Naive thymus-derived CD4-positive, alpha-beta T cell (primary cell): ENCODE measurements around the gene HIRIP3. TPM values are rescaled to one million over a fixed set of nuclear protein-coding genes. Genes with fewer than 3 reads are reported as not detected.

ENCODE experiments used
- ATAC-seq: fragments of 150-1000 bp; cut with Tn5 transposase; 2 replicates; pipeline ENCODE4 v1.10.0; 2021; ENCODE audit warnings: mild to moderate bottlenecking, moderate library complexity
- CTCF ChIA-PET: fragments of 350-600 bp; sonication (Branson Sonifier 250); formaldehyde crosslinking; loops from one replicate; lab custom pipeline; 2021; ENCODE audit warnings: antibody characterized with exemption; lab: Charles Lee
- POLR2A ChIA-PET: fragments of 350-600 bp; sonication (Branson Sonifier 250); formaldehyde crosslinking; loops from one replicate; lab custom pipeline; 2021; ENCODE audit warnings: antibody characterized with exemption, inconsistent platforms; lab: Charles Lee
- DNase-seq, 9 donors: peaks; one replicate each; pipeline versions ENCODE4 v3.0.0 to v3.0.0-alpha.2; 2020 to 2022; ENCODE audit warnings: mixed read lengths in 1 of 9
- H3K27ac ChIP-seq: one replicate; pipeline ENCODE4 v1.7.0; 2013; ENCODE audit warnings: mild to moderate bottlenecking, low read depth, low read length, moderate library complexity
- H3K27me3 ChIP-seq, 2 donors: one replicate each; pipeline ENCODE4 v1.7.0; 2013; ENCODE audit warnings: low read length in 2 of 2, mild to moderate bottlenecking in 2 of 2, moderate library complexity in 2 of 2; ENCODE audit not compliant: control insufficient read depth in 2 of 2, insufficient read depth in 2 of 2
- H3K36me3 ChIP-seq, 3 experiments: 1 replicate in 2 of 3; 2 replicates in 1 of 3; pipeline ENCODE4 v1.7.0; 2013; ENCODE audit warnings: low read length in 3 of 3, mild to moderate bottlenecking in 3 of 3, moderate library complexity in 1 of 3; ENCODE audit not compliant: insufficient read depth in 3 of 3, control insufficient read depth in 2 of 3
- H3K4me1 ChIP-seq, 2 donors: one replicate each; pipeline ENCODE4 v1.7.0; 2013; ENCODE audit warnings: low read length in 2 of 2, mild to moderate bottlenecking in 2 of 2, moderate library complexity in 1 of 2; ENCODE audit not compliant: control insufficient read depth in 2 of 2, insufficient read depth in 2 of 2
- H3K4me3 ChIP-seq: 2 replicates; pipeline ENCODE4 v1.7.0; 2013; ENCODE audit warnings: mild to moderate bottlenecking, low read length
- H3K9me3 ChIP-seq, 3 experiments: 1 replicate in 2 of 3; 2 replicates in 1 of 3; pipeline ENCODE4 v1.7.0; 2013; ENCODE audit warnings: low read length in 3 of 3; ENCODE audit not compliant: control insufficient read depth in 2 of 3
- H3K27ac Mint-ChIP-seq, 9 donors: one replicate each; pipeline ENCODE4 v1.8.0; 2020 to 2022; ENCODE audit warnings: mixed read lengths in 9 of 9, mild to moderate bottlenecking in 8 of 9, moderate library complexity in 5 of 9, inconsistent platforms in 2 of 9
- H3K27me3 Mint-ChIP-seq, 5 donors: one replicate each; pipeline ENCODE4 v1.8.0; 2021 to 2022; ENCODE audit warnings: mixed read lengths in 5 of 5, mild to moderate bottlenecking in 1 of 5
- H3K36me3 Mint-ChIP-seq, 5 donors: one replicate each; pipeline ENCODE4 v1.8.0; 2020 to 2022; ENCODE audit warnings: mixed read lengths in 5 of 5, mild to moderate bottlenecking in 3 of 5, inconsistent platforms in 1 of 5
- H3K4me1 Mint-ChIP-seq, 7 donors: one replicate each; pipeline ENCODE4 v1.8.0; 2020 to 2022; ENCODE audit warnings: mixed read lengths in 7 of 7, mild to moderate bottlenecking in 3 of 7, inconsistent platforms in 1 of 7
- H3K4me3 Mint-ChIP-seq, 10 donors: one replicate each; pipeline ENCODE4 v1.8.0; 2020 to 2022; ENCODE audit warnings: mild to moderate bottlenecking in 10 of 10, mixed read lengths in 10 of 10, moderate library complexity in 6 of 10, inconsistent platforms in 2 of 10
- H3K9me3 Mint-ChIP-seq, 11 donors: one replicate each; pipeline ENCODE4 v1.8.0; 2020 to 2022; ENCODE audit warnings: mixed read lengths in 11 of 11, mild to moderate bottlenecking in 4 of 11, inconsistent platforms in 1 of 11, moderate library complexity in 1 of 11
- intact Hi-C, 2 donors: fragments of 100-400 bp; cut with micrococcal nuclease; formaldehyde crosslinking; loops; one replicate each; pipeline ENCODE4 v1.15.1; 2023
- polyA plus RNA-seq, 2 donors: library from polyadenylated mRNA; unstranded; fragments of 300-500 nt; fragmentation: Illumina TruSeq; gene quantifications; one replicate each; pipeline ENCODE4 v1.2.3, GENCODE V29; 2021
- total RNA-seq, 6 experiments: library from RNA in 5 of 6; stranded (reverse) in 5 of 6; gene quantifications; 1 replicate in 5 of 6; 2 replicates in 1 of 6; pipeline ENCODE4 v1.2.3 and lab custom pipeline; 2021 to 2026

The HIRIP3 gene
- total and polyA plus RNA-seq, 7 experiments from 2014 or later, result 14.4 to 37.6 (median 21.5) TPM

GRCh38 chr16:29974291-29975133, 20.9 kb downstream of the HIRIP3 start:
- Histone ChIP-seq H3K4me3 (peak overlapping the region; percentile 98), H3K27ac (peak overlapping the region; percentile 78), H3K4me1 (peaks cover 20 to 23% of the 10 kb centered on the region in 2 donors), H3K36me3 (peaks cover 0 to 27% (median 2%) of the 10 kb centered on the region in 3 experiments), H3K9me3 (no peaks in the 10 kb centered on the region), H3K27me3 (no peaks in the 10 kb centered on the region)
- Mint-ChIP-seq H3K9me3 (peaks cover 0 to 2% (median 0%) of the 10 kb centered on the region in 11 donors), H3K4me3 (peak overlapping the region; percentile 80 to 97 (median 94)), H3K27ac (peak overlapping the region; percentile 77 to 92 (median 86)), H3K36me3 (peaks cover 2 to 20% (median 8%) of the 10 kb centered on the region in 5 donors), H3K4me1 (peaks cover 20 to 39% (median 37%) of the 10 kb centered on the region in 7 donors), H3K27me3 (no peaks in the 10 kb centered on the region)
- CTCF ChIA-PET, result interaction anchor here (1.8 kb wide), 1 partner anchor 19 kb away, joined by 4 read pairs; no protein-coding TSS in a partner anchor
- ATAC-seq (no peak), DNase-seq (peak in 3 of 9 donors; percentile 14 to 44 (median 27))
- POLR2A ChIA-PET, result interaction anchor here (0.8 to 6.4 kb wide), 11 partner anchors 8 to 184 kb away, joined by 3 to 79 read pairs (median 9); partner anchors contain the start of genes HIRIP3, INO80E, KCTD13 and KIF22
- intact Hi-C loops, result loop anchor here (5.0 to 10.0 kb wide), 2 partner anchors 167 to 430 kb away; partner anchors contain the start of genes MAZ (in 1 of the 2) and ZNF771 (in 1 of the 2)

GRCh38 chr16:29973384-29974246, 21.8 kb downstream of the HIRIP3 start, which contains the start of gene TAOK2:
Gene TAOK2, plus strand, starts transcription at chr16:29973868. Its CDS starts 3,905 bp downstream, at chr16:29977773.
- Histone ChIP-seq H3K4me3 (peak within 1 kb of the TSS; percentile 98), H3K4me1 (peaks cover 20 to 23% of the 10 kb centered on the region in 2 donors), H3K36me3 (peaks cover 0 to 22% (median 0%) of the 10 kb centered on the region in 3 experiments), H3K9me3 (no peaks in the 10 kb centered on the region), H3K27ac (peak within 1 kb of the TSS; percentile 78), H3K27me3 (no peaks in the 10 kb centered on the region)
- Mint-ChIP-seq H3K4me3 (peak within 1 kb of the TSS; percentile 80 to 97 (median 94)), H3K36me3 (peaks cover 3 to 20% (median 8%) of the 10 kb centered on the region in 5 donors), H3K27ac (peak within 1 kb of the TSS; percentile 77 to 93 (median 91)), H3K4me1 (peaks cover 23 to 39% (median 37%) of the 10 kb centered on the region in 7 donors), H3K27me3 (no peaks in the 10 kb centered on the region), H3K9me3 (peaks cover 0 to 2% (median 0%) of the 10 kb centered on the region in 11 donors)
- intact Hi-C loops, result loop anchor here (1.0 to 10.0 kb wide), 9 partner anchors 11 to 431 kb away; partner anchors contain the start of genes CDIPT (in 2 of the 2), INO80E (in 2 of the 2), KCTD13 (in 2 of the 2) and ASPHD1 (in 1 of the 2)
- ATAC-seq (peak; percentile 97), DNase-seq (peak; percentile 83 to 98 (median 89))
- ChIA-PET POLR2A (interaction anchor here (0.6 to 6.4 kb wide), 22 partner anchors 9 to 990 kb away, joined by 3 to 79 read pairs (median 4); partner anchors contain the start of genes ALDOA, CDIPT, HIRIP3 and INO80E), CTCF (interaction anchor here (0.7 to 1.8 kb wide), 5 partner anchors 13 to 99 kb away, joined by 3 to 8 read pairs (median 4); partner anchors contain the start of gene KCTD13)

- ATAC-seq, result no peak
- Mint-ChIP-seq H3K27ac (peak overlapping the region; percentile 64 to 93 (median 91)), H3K9me3 (peaks cover 0 to 2% (median 0%) of the 10 kb centered on the region in 11 donors), H3K4me3 (peak overlapping the region; percentile 80 to 97 (median 94)), H3K27me3 (no peaks in the 10 kb centered on the region), H3K36me3 (peaks cover 8 to 23% (median 14%) of the 10 kb centered on the region in 5 donors), H3K4me1 (peaks cover 23 to 43% (median 37%) of the 10 kb centered on the region in 7 donors)
- Histone ChIP-seq H3K4me1 (peaks cover 20 to 23% of the 10 kb centered on the region in 2 donors), H3K9me3 (no peaks in the 10 kb centered on the region), H3K4me3 (peak overlapping the region; percentile 98), H3K27ac (peak overlapping the region; percentile 78), H3K36me3 (peaks cover 0 to 22% (median 0%) of the 10 kb centered on the region in 3 experiments), H3K27me3 (no peaks in the 10 kb centered on the region)
- CTCF ChIA-PET, result interaction anchor here (0.6 to 1.8 kb wide), 7 partner anchors 13 to 1432 kb away, joined by 3 to 8 read pairs (median 3); partner anchors contain the start of gene KCTD13
- intact Hi-C loops, result loop anchor here (1.0 to 10.0 kb wide), 9 partner anchors 11 to 432 kb away; partner anchors contain the start of genes CDIPT (in 2 of the 2), INO80E (in 2 of the 2), KCTD13 (in 2 of the 2) and ASPHD1 (in 1 of the 2)
- POLR2A ChIA-PET, result interaction anchor here (0.6 to 6.4 kb wide), 21 partner anchors 11 to 990 kb away, joined by 3 to 79 read pairs (median 5); partner anchors contain the start of genes ALDOA, CDIPT, HIRIP3 and INO80E
- no peak for DNase-seq
Observed at GRCh38 chr16:29972992-29973383, 22.4 kb downstream of the HIRIP3 start.

- peaks cover 8 to 23% (median 14%) of the 10 kb centered on the region in 5 donors for H3K36me3 Mint-ChIP-seq
- H3K9me3 Mint-ChIP-seq, result peaks cover 0 to 2% (median 0%) of the 10 kb centered on the region in 11 donors
- Histone ChIP-seq H3K4me1 (peaks cover 20 to 23% of the 10 kb centered on the region in 2 donors), H3K27me3 (no peaks in the 10 kb centered on the region), H3K27ac (peak overlapping the region; percentile 78), H3K36me3 (peaks cover 0 to 20% (median 0%) of the 10 kb centered on the region in 3 experiments), H3K9me3 (no peaks in the 10 kb centered on the region), H3K4me3 (no peak overlapping the region)
- H3K27ac Mint-ChIP-seq, result peak overlapping the region; percentile 64 to 93 (median 91)
- intact Hi-C loops, result loop anchor here (5.0 to 10.0 kb wide), 2 partner anchors 165 to 432 kb away; partner anchors contain the start of genes MAZ (in 1 of the 2) and ZNF771 (in 1 of the 2)
- no peaks in the 10 kb centered on the region for H3K27me3 Mint-ChIP-seq
- H3K4me1 Mint-ChIP-seq, result peaks cover 23 to 43% (median 34%) of the 10 kb centered on the region in 7 donors
- no peak for DNase-seq
- ChIA-PET POLR2A (interaction anchor here (0.6 to 6.4 kb wide), 18 partner anchors 10 to 437 kb away, joined by 3 to 79 read pairs (median 4); partner anchors contain the start of genes ALDOA, KCTD13, PPP4C and TMEM219), CTCF (interaction anchor here (0.6 to 1.8 kb wide), 7 partner anchors 12 to 1432 kb away, joined by 3 to 8 read pairs (median 3); partner anchors contain the start of gene KCTD13)
- H3K4me3 Mint-ChIP-seq, result peak overlapping the region; percentile 40 to 97 (median 94)
- no peak for ATAC-seq
Observed at GRCh38 chr16:29972500-29972899, 22.9 kb downstream of the HIRIP3 start.

- no peak overlapping the region for H3K4me3 ChIP-seq
- H3K27ac ChIP-seq, result no peak overlapping the region
- no peaks in the 10 kb centered on the region for H3K9me3 ChIP-seq
- no peaks in the 10 kb centered on the region for H3K27me3 ChIP-seq
- H3K36me3 ChIP-seq, result peaks cover 0 to 18% (median 0%) of the 10 kb centered on the region in 3 experiments
- H3K9me3 Mint-ChIP-seq, result peaks cover 0 to 2% (median 0%) of the 10 kb centered on the region in 11 donors
- peaks cover 8 to 23% (median 14%) of the 10 kb centered on the region in 5 donors for H3K36me3 Mint-ChIP-seq
- DNase-seq, result no peak
- peaks cover 16 to 21% of the 10 kb centered on the region in 2 donors for H3K4me1 ChIP-seq
- no peak overlapping the region for H3K4me3 Mint-ChIP-seq
- H3K4me1 Mint-ChIP-seq, result peaks cover 23 to 33% (median 25%) of the 10 kb centered on the region in 7 donors
- H3K27me3 Mint-ChIP-seq, result no peaks in the 10 kb centered on the region
- intact Hi-C loops, result loop anchor here (5.0 to 10.0 kb wide), 2 partner anchors 164 to 433 kb away; partner anchors contain the start of genes MAZ (in 1 of the 2) and ZNF771 (in 1 of the 2)
- H3K27ac Mint-ChIP-seq, result peak overlapping the region in 2 of 9 donors; percentile 38 to 57
- ChIA-PET CTCF (interaction anchor here (0.7 kb wide), 1 partner anchor 779 kb away, joined by 3 read pairs; no protein-coding TSS in a partner anchor), POLR2A (interaction anchor here (0.6 to 6.4 kb wide), 4 partner anchors 9 to 145 kb away, joined by 3 to 79 read pairs (median 16); partner anchors contain the start of genes KCTD13 and TMEM219)
- ATAC-seq, result no peak
Observed at GRCh38 chr16:29971304-29971703, 24.1 kb downstream of the HIRIP3 start.
